NCI-H510A treated with DMSO at 0.1 percent for 48 hours (cell line): Measurements from ENCODE around the gene ANKMY1.

Source experiments
- DNase-seq: peaks from one replicate; lab custom pipeline; 2025; lab: John Stamatoyannopoulos, UW

Gene ANKMY1

DNA sequence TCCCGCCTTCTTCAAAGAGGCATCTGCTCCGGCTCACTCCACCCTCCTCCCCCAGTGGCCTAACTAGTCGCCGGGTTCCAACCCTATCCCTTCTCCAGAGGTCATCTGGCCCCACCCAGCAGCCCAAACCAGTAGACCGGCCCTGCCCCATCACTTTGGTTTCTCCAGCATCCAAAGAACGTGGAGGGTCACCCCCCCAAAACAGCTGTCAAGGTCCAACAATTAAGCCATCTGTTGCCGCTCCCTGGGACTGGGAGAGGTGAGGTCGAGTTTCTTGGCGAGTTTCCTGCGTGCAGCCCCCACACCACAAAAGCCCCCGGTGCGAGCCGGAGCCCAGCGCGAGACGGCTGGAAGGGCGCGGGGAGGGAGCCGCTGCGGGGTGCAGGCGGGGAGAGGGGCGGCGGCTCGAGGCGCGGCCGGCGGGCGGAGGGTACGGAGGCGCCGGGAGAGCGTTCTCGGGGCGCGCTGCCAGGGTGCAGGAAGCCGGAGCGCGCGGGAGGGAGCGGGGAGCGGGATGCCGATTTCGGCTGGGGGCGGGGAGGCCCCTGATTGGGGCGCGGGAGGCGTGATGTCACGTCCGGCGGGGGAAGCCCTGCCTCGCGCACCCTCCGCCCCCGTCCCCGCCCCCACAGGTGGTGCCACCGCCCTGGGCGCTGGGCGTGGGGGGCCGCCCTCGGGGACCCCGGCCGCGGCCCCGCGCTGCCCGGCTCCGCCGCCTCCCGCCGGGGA, 122.9 kb downstream of the ANKMY1 start:
- peak; percentile 67 for DNase-seq

DNA sequence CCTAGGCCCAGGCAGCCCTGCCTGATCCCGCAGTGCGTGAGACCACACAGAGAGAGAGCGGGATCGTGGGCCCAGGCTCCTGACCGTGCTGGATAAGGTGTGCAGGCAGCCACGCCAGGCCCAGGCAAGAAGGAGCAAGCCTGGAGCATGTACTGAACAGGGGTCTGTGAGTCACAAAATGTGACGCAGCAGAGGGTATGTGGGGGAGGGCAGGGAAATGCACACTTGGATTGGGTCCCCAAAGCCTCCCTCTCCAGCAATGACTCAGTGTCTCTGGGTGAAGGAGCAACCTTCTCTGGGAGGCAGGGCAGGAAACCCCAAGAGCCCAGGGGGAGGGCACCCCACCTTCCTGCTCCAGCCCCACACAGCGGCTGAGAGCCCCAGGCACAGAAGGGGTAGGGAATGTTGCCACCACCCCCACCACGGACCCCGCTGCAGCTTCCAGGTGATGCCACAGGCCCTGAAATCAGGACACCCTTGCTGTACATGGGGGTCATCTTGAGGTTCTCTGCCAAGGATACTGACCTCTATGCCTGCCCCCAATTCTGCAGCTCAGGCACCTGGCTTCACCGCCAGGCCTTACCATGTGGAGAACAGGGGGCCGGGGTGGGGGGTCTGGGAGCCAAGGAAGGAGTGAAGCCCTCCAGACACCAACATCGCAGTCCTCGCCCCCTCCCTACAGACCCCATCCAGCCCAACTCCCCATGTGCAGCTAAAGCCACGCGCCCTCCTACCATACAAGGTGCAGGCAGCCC, 123.6 kb downstream of the ANKMY1 start:
- DNase-seq = no peak

DNA sequence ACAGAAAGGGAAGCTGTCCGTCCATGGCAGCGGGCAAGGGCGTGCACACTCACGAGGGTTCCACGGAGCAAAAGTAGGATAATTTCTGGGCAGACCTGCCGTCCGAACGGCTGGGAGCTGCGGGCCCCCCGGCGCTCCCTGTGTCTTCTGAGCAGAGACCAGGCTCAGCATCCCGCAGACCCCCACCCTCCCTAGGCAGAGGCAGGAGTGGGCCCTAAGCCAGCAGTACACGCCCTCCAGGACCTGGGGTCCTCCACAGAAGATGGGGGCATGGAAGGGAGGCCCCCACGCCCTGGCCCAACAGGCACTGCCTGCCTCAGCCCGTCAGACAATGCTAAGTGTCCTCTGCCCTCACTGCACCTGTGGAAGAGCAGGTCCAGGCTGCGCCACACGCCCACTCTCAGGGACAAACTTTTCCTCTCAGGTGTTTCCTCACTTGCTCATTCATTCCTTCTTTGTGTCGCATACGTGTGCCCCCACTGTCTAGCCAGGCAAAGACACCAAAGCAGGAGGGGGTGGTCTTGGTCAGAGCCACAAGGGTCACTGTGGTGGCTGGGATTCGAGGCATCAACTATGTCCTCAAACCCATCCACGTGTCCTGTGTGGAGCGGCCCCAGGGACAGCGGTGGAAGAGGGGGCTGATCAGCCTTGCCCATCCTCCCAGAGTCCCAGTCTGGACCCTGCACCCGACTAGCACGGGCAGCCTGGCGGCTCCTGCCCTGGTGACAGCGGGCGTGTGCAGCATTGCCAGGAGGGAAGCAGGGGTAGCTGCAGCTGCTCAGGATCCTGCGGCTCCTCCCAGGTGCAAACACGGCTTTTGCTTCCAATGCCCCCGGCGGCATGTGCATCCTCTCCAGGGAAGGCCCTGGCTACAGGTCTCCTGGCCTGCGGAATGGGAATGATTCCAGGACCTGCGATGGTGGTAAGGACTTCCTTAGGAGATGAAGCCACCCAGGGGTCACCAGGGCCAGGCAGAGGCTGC, 124.7 kb downstream of the ANKMY1 start:
- no peak for DNase-seq

DNA sequence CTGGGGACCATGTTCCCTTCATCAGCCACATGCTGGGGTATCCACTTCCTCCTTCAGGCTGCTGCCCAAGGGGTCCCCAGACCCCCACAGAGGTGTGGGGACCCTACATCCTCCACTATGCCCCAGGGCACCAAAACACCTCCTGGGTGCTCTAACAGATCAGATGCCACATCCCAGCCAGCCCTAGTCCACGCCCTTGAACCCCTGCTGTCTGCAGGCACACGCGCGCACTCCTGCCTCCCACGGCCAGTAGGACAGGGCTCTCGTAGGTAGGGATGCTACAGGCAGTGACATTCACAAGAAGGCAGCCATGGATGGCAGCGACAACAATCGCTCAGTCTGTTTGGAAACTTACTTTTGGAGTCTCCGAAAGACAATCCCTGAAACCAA, 125.4 kb downstream of the ANKMY1 start:
- no peak for DNase-seq

DNA sequence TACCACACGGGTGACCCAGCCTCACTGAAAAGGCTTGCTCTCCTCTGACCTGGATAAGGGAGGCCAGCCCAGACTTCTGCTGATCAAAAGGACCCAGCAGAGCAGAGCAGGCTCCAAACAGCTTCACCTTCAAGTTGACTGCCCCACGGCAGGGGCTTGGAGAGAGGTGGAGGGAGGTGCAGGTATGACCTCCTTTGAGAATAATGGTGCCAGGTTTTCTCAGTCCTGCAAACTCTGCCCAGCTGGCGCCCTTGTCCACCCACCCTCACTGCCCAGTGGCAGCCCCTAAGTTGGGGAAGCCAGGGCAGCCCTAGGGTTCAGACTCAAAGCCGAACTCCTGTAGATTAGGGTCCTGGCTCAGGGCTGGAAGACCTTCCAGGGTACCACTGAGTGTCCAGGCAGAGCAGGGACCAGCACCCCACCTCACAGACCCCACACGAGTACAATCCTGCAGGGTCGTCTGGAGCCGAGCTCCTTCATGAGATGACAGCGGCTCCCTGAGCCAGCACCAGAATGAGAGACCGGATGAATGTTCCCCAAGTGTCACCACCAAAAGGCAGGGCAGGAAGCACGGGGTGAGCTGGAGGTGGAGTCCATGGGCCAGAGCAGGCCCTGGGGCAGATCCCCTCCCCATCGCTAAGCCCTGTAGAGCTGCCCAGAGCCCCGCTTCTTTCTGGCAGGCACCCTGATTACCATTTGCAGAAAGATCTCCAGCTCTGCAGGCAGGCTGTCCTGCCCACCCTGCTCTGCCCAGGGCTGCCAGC, 125.9 kb downstream of the ANKMY1 start:
- no peak for DNase-seq

DNA sequence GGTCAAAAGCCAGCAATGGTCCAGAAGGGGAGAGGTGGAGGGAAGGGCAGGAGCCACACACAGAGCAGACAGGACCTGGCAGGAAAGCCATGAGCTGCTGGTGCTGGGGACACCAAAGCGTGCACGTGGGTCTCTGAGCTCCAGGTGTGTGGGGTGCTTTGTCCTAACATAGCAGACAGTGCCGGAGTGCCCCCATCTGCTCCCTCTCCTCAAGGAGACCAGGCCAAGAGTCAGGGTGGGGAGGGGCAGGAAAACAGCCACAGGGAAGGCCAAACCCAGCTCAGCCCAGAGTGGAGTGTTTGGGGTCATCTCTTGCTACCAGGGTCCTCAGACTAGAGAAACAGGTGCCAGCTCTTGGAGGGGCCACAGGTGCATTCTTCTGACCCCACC, 126.5 kb downstream of the ANKMY1 start:
- no peak for DNase-seq

DNA sequence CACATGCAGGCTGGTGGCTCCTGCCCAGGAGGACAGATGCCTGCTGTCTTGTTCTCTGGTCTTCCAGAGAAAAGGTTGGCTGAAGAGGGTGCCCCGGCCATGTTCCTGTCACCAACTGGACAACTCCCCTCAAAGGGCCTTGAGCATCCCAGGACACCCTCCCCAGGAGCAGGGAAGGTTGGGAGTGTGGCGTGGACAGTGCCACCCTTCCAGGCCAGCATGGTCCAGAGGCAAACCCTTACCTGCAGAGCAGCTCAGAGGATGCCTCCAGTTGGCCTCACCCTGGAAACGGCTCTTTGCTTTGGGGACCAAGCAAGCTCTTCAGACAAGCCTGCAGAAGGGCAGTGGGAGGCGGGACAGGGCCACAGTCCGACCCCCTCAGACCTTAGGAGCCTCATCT, 127.2 kb downstream of the ANKMY1 start:
- no peak for DNase-seq

DNA sequence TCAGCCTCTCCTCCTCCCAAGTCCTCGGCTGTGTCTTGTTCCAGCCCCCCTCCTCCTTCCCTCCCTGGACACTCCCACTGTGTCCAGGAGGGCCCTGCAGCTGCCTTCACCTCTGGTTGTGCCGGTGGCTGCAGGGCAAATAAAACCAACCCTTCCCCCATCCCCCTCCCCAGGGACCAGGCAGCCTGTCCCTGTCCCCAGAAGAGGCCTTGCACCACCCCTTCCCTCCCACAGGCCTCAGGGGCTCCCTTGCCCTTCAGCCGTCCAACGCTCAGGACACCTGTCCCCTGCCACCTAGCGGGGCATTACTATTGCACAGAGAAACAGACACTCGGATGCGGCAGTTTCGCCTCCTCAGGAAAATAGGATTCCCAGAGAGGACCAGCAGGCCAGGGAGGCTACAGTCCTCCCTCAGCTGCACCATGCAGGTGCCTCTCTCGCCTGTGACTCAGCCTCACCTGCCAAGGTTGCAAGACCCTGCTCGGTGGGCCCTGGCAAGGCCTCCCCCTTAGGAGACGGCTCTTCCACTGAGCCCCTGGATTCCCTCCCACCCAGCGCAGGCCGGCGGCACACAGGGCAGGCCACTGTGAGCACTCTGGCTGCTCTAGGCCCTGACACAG, 127.8 kb downstream of the ANKMY1 start:
- DNase-seq = no peak
